ENCODE measurements around the gene RIOK1. TPM values are rescaled to one million over a fixed set of nuclear protein-coding genes. Genes with fewer than 3 reads are reported as not detected.

Gene RIOK1
- total RNA-seq, 1 donor from 2014 or later: 16.7 TPM

DNA sequence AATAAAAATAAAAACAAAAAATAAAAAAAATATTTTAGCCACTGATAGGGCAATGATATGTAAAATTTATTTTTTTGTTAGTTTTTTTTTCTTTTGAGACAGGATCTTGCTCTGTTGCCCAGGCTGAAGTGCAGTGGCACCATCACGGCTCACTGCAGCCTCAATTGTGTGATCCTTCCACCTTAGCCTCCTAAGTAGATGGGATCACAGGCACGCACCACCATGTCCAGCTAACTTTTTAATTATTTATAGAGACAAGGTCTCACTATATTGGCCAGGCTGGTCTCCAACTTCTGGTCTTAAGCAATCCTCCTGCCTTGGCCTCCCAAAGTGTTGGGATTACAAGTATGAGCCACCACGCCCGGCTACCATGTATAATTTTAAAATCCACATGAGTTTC, 59.4 kb downstream of the RIOK1 start:
- FAIRE-seq (no peak), DNase-seq (ENCODE audit: low read depth) (no peak)
- no peaks in the 10 kb centered on the region for H3K9me3 ChIP-seq (ENCODE audit: insufficient read depth, low read depth, low read length)
- H3K27ac Mint-ChIP-seq (ENCODE audit: unreplicated experiment): no peak overlapping the region
- H3K27ac ChIP-seq (ENCODE audit: low read depth, low read length): no peak overlapping the region
- no peaks in the 10 kb centered on the region for H3K27me3 ChIP-seq (ENCODE audit: insufficient read depth, low read length)
- H2AFZ ChIP-seq (ENCODE audit: low read depth, low read length): no peak overlapping the region
- H3K4me1 ChIP-seq (ENCODE audit: insufficient read depth, low read length): peaks cover 13% of the 10 kb centered on the region
- H3K27me3 Mint-ChIP-seq (ENCODE audit: low read depth, unreplicated experiment): peaks cover 2% of the 10 kb centered on the region
- H4K20me1 ChIP-seq (ENCODE audit: insufficient read depth, low read length): no peaks in the 10 kb centered on the region
- H3K4me3 Mint-ChIP-seq (ENCODE audit: unreplicated experiment): no peak overlapping the region
- no peak overlapping the region for H3K4me3 ChIP-seq (ENCODE audit: insufficient read depth, low read depth, low read length)
- H3K36me3 Mint-ChIP-seq (ENCODE audit: low read depth, unreplicated experiment): no peaks in the 10 kb centered on the region
- H3K9ac ChIP-seq (ENCODE audit: low read length): no peak overlapping the region
- H3K79me2 ChIP-seq (ENCODE audit: insufficient read depth, low read length): no peaks in the 10 kb centered on the region
- H3K4me1 Mint-ChIP-seq (ENCODE audit: low read depth, unreplicated experiment): peaks cover 19% of the 10 kb centered on the region
- H3K4me2 ChIP-seq (ENCODE audit: low read length): no peak overlapping the region
- TF ChIP-seq EZH2 (IDR thresholded peaks at IDR 0.05; ENCODE audit: insufficient read depth, low read length): no peak
- TF ChIP-seq, protein P1, sequence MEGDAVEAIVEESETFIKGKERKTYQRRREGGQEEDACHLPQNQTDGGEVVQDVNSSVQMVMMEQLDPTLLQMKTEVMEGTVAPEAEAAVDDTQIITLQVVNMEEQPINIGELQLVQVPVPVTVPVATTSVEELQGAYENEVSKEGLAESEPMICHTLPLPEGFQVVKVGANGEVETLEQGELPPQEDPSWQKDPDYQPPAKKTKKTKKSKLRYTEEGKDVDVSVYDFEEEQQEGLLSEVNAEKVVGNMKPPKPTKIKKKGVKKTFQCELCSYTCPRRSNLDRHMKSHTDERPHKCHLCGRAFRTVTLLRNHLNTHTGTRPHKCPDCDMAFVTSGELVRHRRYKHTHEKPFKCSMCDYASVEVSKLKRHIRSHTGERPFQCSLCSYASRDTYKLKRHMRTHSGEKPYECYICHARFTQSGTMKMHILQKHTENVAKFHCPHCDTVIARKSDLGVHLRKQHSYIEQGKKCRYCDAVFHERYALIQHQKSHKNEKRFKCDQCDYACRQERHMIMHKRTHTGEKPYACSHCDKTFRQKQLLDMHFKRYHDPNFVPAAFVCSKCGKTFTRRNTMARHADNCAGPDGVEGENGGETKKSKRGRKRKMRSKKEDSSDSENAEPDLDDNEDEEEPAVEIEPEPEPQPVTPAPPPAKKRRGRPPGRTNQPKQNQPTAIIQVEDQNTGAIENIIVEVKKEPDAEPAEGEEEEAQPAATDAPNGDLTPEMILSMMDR (IDR thresholded peaks at IDR 0.05; ENCODE audit: insufficient read depth, low read depth, low read length): no peak
- no peaks in the 10 kb centered on the region for H3K9me3 Mint-ChIP-seq (ENCODE audit: unreplicated experiment)
- H3K36me3 ChIP-seq (ENCODE audit: insufficient read depth, low read length): no peaks in the 10 kb centered on the region

DNA sequence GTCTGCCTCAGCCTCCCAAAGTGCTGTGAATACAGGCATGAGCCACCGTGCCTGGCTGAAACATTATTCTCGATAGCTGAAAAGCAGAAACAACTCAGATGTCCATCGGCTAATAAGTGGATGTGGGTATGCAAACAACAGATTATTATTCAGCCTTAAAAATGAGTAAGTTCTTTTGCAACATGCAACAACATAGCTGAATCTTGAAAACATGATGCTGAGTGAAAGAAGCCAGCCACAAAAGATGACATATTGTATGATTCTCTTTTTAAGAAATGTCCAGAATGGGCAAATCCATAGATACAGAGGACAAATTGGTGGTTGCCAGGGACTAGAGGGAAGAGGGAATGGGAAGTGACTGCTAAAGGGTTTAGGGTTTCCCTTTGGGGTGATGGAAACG, 61.7 kb downstream of the RIOK1 start:
- H3K4me3 ChIP-seq (ENCODE audit: insufficient read depth, low read depth, low read length): no peak overlapping the region
- no peaks in the 10 kb centered on the region for H4K20me1 ChIP-seq (ENCODE audit: insufficient read depth, low read length)
- H3K36me3 ChIP-seq (ENCODE audit: insufficient read depth, low read length): no peaks in the 10 kb centered on the region
- Mint-ChIP-seq H3K36me3 (ENCODE audit: low read depth, unreplicated experiment) (no peaks in the 10 kb centered on the region), H3K27me3 (ENCODE audit: low read depth, unreplicated experiment) (peaks cover 2% of the 10 kb centered on the region), H3K9me3 (ENCODE audit: unreplicated experiment) (no peaks in the 10 kb centered on the region), H3K27ac (ENCODE audit: unreplicated experiment) (no peak overlapping the region), H3K4me3 (ENCODE audit: unreplicated experiment) (no peak overlapping the region), H3K4me1 (ENCODE audit: low read depth, unreplicated experiment) (peaks cover 5% of the 10 kb centered on the region)
- TF ChIP-seq, protein P1 (IDR thresholded peaks at IDR 0.05; ENCODE audit: insufficient read depth, low read depth, low read length): no peak
- no peak for TF ChIP-seq EZH2 (IDR thresholded peaks at IDR 0.05; ENCODE audit: insufficient read depth, low read length)
- H3K4me1 ChIP-seq (ENCODE audit: insufficient read depth, low read length): peaks cover 9% of the 10 kb centered on the region
- FAIRE-seq (no peak), DNase-seq (ENCODE audit: low read depth) (no peak)
- no peaks in the 10 kb centered on the region for H3K79me2 ChIP-seq (ENCODE audit: insufficient read depth, low read length)
- H3K9me3 ChIP-seq (ENCODE audit: insufficient read depth, low read depth, low read length): no peaks in the 10 kb centered on the region
- no peak overlapping the region for H3K4me2 ChIP-seq (ENCODE audit: low read length)
- H2AFZ ChIP-seq (ENCODE audit: low read depth, low read length): no peak overlapping the region
- no peak overlapping the region for H3K27ac ChIP-seq (ENCODE audit: low read depth, low read length)
- H3K9ac ChIP-seq (ENCODE audit: low read length): no peak overlapping the region
- H3K27me3 ChIP-seq (ENCODE audit: insufficient read depth, low read length): no peaks in the 10 kb centered on the region

GRCh38 chr6:7452898-7453297, 63.3 kb downstream of the RIOK1 start:
- H3K36me3 Mint-ChIP-seq (ENCODE audit: low read depth, unreplicated experiment): peaks cover 2% of the 10 kb centered on the region
- no peak overlapping the region for H3K4me3 ChIP-seq (ENCODE audit: insufficient read depth, low read depth, low read length)

More at GRCh38 chr6:7452898-7453297, 63.3 kb downstream of the RIOK1 start:
- Mint-ChIP-seq H3K9me3 (ENCODE audit: unreplicated experiment) (peaks cover 3% of the 10 kb centered on the region), H3K27ac (ENCODE audit: unreplicated experiment) (no peak overlapping the region), H3K4me1 (ENCODE audit: low read depth, unreplicated experiment) (peaks cover 3% of the 10 kb centered on the region), H3K4me3 (ENCODE audit: unreplicated experiment) (no peak overlapping the region), H3K27me3 (ENCODE audit: low read depth, unreplicated experiment) (peaks cover 2% of the 10 kb centered on the region)
- no peaks in the 10 kb centered on the region for H4K20me1 ChIP-seq (ENCODE audit: insufficient read depth, low read length)
- TF ChIP-seq EZH2 (IDR thresholded peaks at IDR 0.05; ENCODE audit: insufficient read depth, low read length): no peak
- TF ChIP-seq, protein P1 (IDR thresholded peaks at IDR 0.05; ENCODE audit: insufficient read depth, low read depth, low read length): no peak
- no peak overlapping the region for H3K4me2 ChIP-seq (ENCODE audit: low read length)
- no peak overlapping the region for H3K27ac ChIP-seq (ENCODE audit: low read depth, low read length)
- peaks cover 2% of the 10 kb centered on the region for H3K9me3 ChIP-seq (ENCODE audit: insufficient read depth, low read depth, low read length)
- H3K79me2 ChIP-seq (ENCODE audit: insufficient read depth, low read length): no peaks in the 10 kb centered on the region
- H3K4me1 ChIP-seq (ENCODE audit: insufficient read depth, low read length): no peaks in the 10 kb centered on the region
- no peaks in the 10 kb centered on the region for H3K27me3 ChIP-seq (ENCODE audit: insufficient read depth, low read length)
- H3K9ac ChIP-seq (ENCODE audit: low read length): no peak overlapping the region
- H3K36me3 ChIP-seq (ENCODE audit: insufficient read depth, low read length): no peaks in the 10 kb centered on the region
- H2AFZ ChIP-seq (ENCODE audit: low read depth, low read length): no peak overlapping the region
- DNase-seq (ENCODE audit: low read depth): no peak
- no peak for FAIRE-seq
